Gastroesophageal sphincter (tissue), 4 donors: Measurements from ENCODE around the gene GPR132. TPM values are rescaled to one million over a fixed set of nuclear protein-coding genes. Genes with fewer than 3 reads are reported as not detected.

Source experiments
- ATAC-seq: fragments of 150-250 bp; one replicate; pipeline ENCODE4 v1.9.1; 2016; ENCODE audit warnings: mild to moderate bottlenecking, moderate library complexity
- H3K27ac ChIP-seq, 4 donors: fragments of 200-600 bp; sonication (generic) in 3 of 4; 1 replicate in 3 of 4; 2 replicates in 1 of 4; pipeline ENCODE4 v1.5.1; 2016 to 2019
- H3K27me3 ChIP-seq: fragments of 200-600 bp; sonication (generic); one replicate; pipeline ENCODE4 v1.5.1; 2019
- H3K36me3 ChIP-seq, 2 donors: fragments of 200-600 bp; sonication (generic); one replicate each; pipeline ENCODE4 v1.5.1; 2019; ENCODE audit warnings: control low read depth in 1 of 2
- H3K4me1 ChIP-seq, 3 donors: fragments of 200-600 bp; sonication (generic); 1 replicate in 2 of 3; 2 replicates in 1 of 3; pipeline ENCODE4 v1.5.1; 2016 to 2019; ENCODE audit warnings: control low read depth in 2 of 3
- H3K4me3 ChIP-seq, 2 donors: fragments of 200-600 bp; sonication (generic); one replicate each; pipeline ENCODE4 v1.5.1; 2019; ENCODE audit warnings: mild to moderate bottlenecking in 1 of 2, moderate library complexity in 1 of 2
- H3K9me3 ChIP-seq, 3 donors: fragments of 200-600 bp; sonication (generic); one replicate each; pipeline ENCODE4 v1.5.1; 2017 to 2019; ENCODE audit warnings: control low read depth in 2 of 3
- CTCF ChIP-seq, 4 experiments: fragments of 200-600 bp in 2 of 4; fragments of 450-650 bp in 2 of 4; sonication (generic) in 1 of 4; IDR thresholded peaks; one replicate each; pipeline ENCODE4 v1.5.1; 2017 to 2019; ENCODE audit warnings: antibody characterized with exemption in 4 of 4, mild to moderate bottlenecking in 2 of 4, moderate library complexity in 2 of 4
- EP300 ChIP-seq: sonication (generic); formaldehyde crosslinking; IDR thresholded peaks from one replicate; pipeline ENCODE4 v1.6.1; 2017; ENCODE audit warnings: antibody characterized with exemption, mild to moderate bottlenecking
- POLR2A ChIP-seq, 2 donors: fragments of 450-650 bp; IDR thresholded peaks; one replicate each; pipeline ENCODE4 v1.6.1; 2017; ENCODE audit warnings: antibody characterized with exemption in 2 of 2, mild to moderate bottlenecking in 2 of 2, moderate library complexity in 1 of 2
- POLR2AphosphoS5 ChIP-seq: sonication (generic); formaldehyde crosslinking; IDR thresholded peaks from one replicate; pipeline ENCODE4 v1.6.1; 2017; ENCODE audit warnings: antibody characterized with exemption
- WGBS, 2 donors: methylation state at CpG; one replicate each; pipeline ENCODE4 v1.1.5; 2018; ENCODE audit warnings: low coverage in 1 of 2; 5-methylcytosine and 5-hydroxymethylcytosine counted together
- total RNA-seq, 4 donors: library from RNA; depleted of rRNA; stranded (reverse); fragments of >200 nt; gene quantifications; one replicate each; pipeline ENCODE4 v1.1.0, GENCODE V29; 2016

The GPR132 gene
- total RNA-seq, 4 donors from 2014 or later = 1.0 to 3.2 (median 2.1) TPM

- no peaks in the 10 kb centered on the region for H3K9me3 ChIP-seq
- H3K4me3 ChIP-seq = no peak overlapping the region
- H3K36me3 ChIP-seq = peaks cover 0 to 23% of the 10 kb centered on the region in 2 donors
- H3K4me1 ChIP-seq = peaks cover 0 to 39% (median 11%) of the 10 kb centered on the region in 3 donors
- TF ChIP-seq POLR2AphosphoS5 (no peak), EP300 (no peak), POLR2A (IDR thresholded peaks at IDR 0.05) (no peak), CTCF (IDR thresholded peaks at IDR 0.05) (no peak)
- H3K27ac ChIP-seq = no peak overlapping the region
- no peak for ATAC-seq
- no peaks in the 10 kb centered on the region for H3K27me3 ChIP-seq
- 68 to 80% methylated on average over 3 to 4 of the region's 4 CpGs for WGBS, 2 donors
Measured at GRCh38 chr14:105014631-105015030, 50.6 kb downstream of the GPR132 start.

- TF ChIP-seq POLR2A (IDR thresholded peaks at IDR 0.05) = no peak
- no peak for TF ChIP-seq CTCF (IDR thresholded peaks at IDR 0.05)
- TF ChIP-seq POLR2AphosphoS5 = no peak
- TF ChIP-seq EP300 = no peak
- WGBS, 2 donors = no CpG with 5 or more reads among the region's 9 CpGs
- ATAC-seq = no peak
Measured at GRCh38 chr14:105014032-105014431, 51.2 kb downstream of the GPR132 start.

GRCh38 chr14:105013150-105013785 lies 52.0 kb downstream of the GPR132 start:
- Histone ChIP-seq H3K27me3 (no peaks in the 10 kb centered on the region), H3K4me3 (no peak overlapping the region), H3K36me3 (peaks cover 0 to 37% of the 10 kb centered on the region in 2 donors), H3K9me3 (no peaks in the 10 kb centered on the region), H3K27ac (no peak overlapping the region), H3K4me1 (peaks cover 0 to 26% (median 6%) of the 10 kb centered on the region in 3 donors)
- no peak for TF ChIP-seq CTCF (IDR thresholded peaks at IDR 0.05)
- no peak for TF ChIP-seq POLR2AphosphoS5
- TF ChIP-seq EP300 = no peak
- no peak for TF ChIP-seq POLR2A (IDR thresholded peaks at IDR 0.05)
- 21 to 29% methylated on average over 6 to 8 of the region's 8 CpGs for WGBS, 2 donors
- no peak for ATAC-seq

More at GRCh38 chr14:105014032-105014431, 51.2 kb downstream of the GPR132 start:
- Histone ChIP-seq H3K4me1 (peaks cover 0 to 33% (median 6%) of the 10 kb centered on the region in 3 donors), H3K36me3 (peaks cover 0 to 29% of the 10 kb centered on the region in 2 donors), H3K4me3 (no peak overlapping the region), H3K27ac (no peak overlapping the region), H3K27me3 (no peaks in the 10 kb centered on the region), H3K9me3 (no peaks in the 10 kb centered on the region)

GRCh38 chr14:105012171-105012985 lies 52.9 kb downstream of the GPR132 start:
- H3K4me3 ChIP-seq = no peak overlapping the region
- ATAC-seq = peak; percentile 49
- H3K4me1 ChIP-seq = peaks cover 0 to 23% (median 6%) of the 10 kb centered on the region in 3 donors
- no peaks in the 10 kb centered on the region for H3K9me3 ChIP-seq
- WGBS, 2 donors = 44 to 46% methylated on average over 6 to 11 of the region's 23 CpGs
- no peak for TF ChIP-seq POLR2A (IDR thresholded peaks at IDR 0.05)
- TF ChIP-seq CTCF (IDR thresholded peaks at IDR 0.05) = peak in 3 of 4 experiments; percentile 38 to 60 (median 48)
- no peak overlapping the region for H3K27ac ChIP-seq
- H3K36me3 ChIP-seq = peaks cover 0 to 46% of the 10 kb centered on the region in 2 donors
- H3K27me3 ChIP-seq = no peaks in the 10 kb centered on the region
